ENCODE results near the gene ENOPH1.
"Not testable (repeated sequence)": the region's sequence is repeated elsewhere in the genome, so short reads cannot be mapped to it uniquely, and the experiment has no call there.

The ENOPH1 gene

GRCh38 chr4:82473621-82474164, 43.3 kb downstream of the ENOPH1 start:
- TF ChIP-seq ZFX (IDR thresholded peaks at IDR 0.05): no peak
- TF ChIP-seq, protein P1, sequence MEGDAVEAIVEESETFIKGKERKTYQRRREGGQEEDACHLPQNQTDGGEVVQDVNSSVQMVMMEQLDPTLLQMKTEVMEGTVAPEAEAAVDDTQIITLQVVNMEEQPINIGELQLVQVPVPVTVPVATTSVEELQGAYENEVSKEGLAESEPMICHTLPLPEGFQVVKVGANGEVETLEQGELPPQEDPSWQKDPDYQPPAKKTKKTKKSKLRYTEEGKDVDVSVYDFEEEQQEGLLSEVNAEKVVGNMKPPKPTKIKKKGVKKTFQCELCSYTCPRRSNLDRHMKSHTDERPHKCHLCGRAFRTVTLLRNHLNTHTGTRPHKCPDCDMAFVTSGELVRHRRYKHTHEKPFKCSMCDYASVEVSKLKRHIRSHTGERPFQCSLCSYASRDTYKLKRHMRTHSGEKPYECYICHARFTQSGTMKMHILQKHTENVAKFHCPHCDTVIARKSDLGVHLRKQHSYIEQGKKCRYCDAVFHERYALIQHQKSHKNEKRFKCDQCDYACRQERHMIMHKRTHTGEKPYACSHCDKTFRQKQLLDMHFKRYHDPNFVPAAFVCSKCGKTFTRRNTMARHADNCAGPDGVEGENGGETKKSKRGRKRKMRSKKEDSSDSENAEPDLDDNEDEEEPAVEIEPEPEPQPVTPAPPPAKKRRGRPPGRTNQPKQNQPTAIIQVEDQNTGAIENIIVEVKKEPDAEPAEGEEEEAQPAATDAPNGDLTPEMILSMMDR (conservative IDR thresholded peaks at IDR 0.05): no peak
- no peak overlapping the region for H3K27ac ChIP-seq

GRCh38 chr4:82475931-82476330, 45.5 kb downstream of the ENOPH1 start:
- not testable (repeated sequence) for H3K27ac ChIP-seq

DNA sequence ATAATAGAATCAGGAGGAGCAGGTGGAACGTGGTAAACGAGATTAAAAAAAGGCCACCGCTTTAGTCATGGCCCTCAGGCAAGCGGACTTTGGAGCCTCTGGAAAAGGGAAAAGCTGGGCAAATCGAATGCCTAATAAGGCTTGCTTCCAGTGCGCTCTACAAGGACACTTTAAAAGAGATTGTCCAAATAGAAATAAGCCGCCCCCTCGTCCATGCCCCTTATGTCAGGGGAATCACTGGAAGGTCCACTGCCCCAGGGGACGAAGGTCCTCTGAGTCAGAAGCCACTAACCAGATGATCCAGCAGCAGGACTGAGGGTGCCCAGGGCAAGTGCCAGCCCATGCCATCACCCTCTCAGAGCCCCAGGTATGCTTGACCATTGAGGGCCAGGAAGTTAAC, 47.1 kb downstream of the ENOPH1 start:
- H3K27ac ChIP-seq: not testable (repeated sequence)

GRCh38 chr4:82479562-82479961, 49.2 kb downstream of the ENOPH1 start:
- TF ChIP-seq, protein P1 (conservative IDR thresholded peaks at IDR 0.05): no peak
- no peak for TF ChIP-seq ZFX (IDR thresholded peaks at IDR 0.05)
- no peak overlapping the region for H3K27ac ChIP-seq

- H3K27ac ChIP-seq: no peak overlapping the region
- TF ChIP-seq, protein P1 (conservative IDR thresholded peaks at IDR 0.05): no peak
- TF ChIP-seq ZFX (IDR thresholded peaks at IDR 0.05): no peak
Observed at GRCh38 chr4:82480771-82481505, 50.5 kb downstream of the ENOPH1 start.

DNA sequence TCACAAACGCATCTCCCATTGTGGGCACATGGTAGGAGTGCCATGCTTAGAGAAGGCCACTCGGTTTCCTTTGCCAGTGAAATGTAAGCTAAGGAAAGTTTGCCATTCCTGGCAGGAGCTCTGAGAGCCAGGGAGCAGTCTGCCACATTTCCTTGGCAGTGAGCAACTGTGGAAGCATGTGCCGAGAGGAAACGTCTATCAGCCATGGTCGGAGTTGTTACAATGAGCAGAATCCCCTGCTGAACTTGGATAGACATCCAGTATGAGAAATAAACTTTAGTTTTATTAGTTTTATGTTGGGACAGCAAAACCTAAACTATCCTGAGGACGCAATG, 51.1 kb downstream of the ENOPH1 start:
- H3K27ac ChIP-seq: no peak overlapping the region
- TF ChIP-seq, protein P1 (conservative IDR thresholded peaks at IDR 0.05): no peak
- no peak for TF ChIP-seq ZFX (IDR thresholded peaks at IDR 0.05)

GRCh38 chr4:82482387-82482786, 52.0 kb downstream of the ENOPH1 start:
- no peak overlapping the region for H3K27ac ChIP-seq
- TF ChIP-seq, protein P1 (conservative IDR thresholded peaks at IDR 0.05): no peak
- no peak for TF ChIP-seq ZFX (IDR thresholded peaks at IDR 0.05)

DNA sequence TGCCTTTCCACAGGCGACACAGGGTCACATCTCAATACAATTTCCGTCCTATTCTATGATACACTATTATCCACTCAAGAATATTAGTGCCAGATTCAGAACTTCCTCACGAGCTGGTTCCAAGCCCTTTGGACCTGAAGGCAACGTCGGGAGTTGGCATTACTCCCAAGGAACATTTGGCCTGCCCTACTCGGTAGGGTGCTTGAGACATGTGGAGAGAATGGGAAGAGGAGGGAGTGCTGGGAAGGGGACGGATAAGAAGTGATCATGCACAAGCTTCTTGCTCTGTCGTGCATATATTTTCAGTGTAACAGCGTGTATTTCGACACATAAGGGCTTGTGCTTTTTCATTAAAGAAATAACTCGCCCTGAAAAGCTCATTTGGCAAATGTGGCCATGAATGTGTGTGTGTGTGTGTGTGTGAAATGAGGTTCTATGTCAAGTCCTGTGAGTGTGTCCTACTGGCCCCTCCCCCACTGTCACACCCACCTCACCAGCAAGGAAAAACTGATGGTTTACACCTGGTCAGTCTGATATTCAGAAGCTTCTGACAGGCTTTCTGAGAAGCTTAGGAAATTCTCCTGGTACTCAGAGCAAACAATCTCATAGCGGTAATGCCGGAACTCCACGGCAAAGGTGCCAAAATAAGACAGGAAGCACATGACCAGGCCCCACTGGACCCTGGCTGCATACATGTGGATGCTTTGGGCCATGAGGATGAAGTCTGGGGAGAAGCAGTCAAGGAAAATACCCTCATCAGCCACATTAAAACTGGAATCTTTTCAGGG, 54.8 kb downstream of the ENOPH1 start:
- no peak overlapping the region for H3K27ac ChIP-seq

More for the DNA sequence above, 54.8 kb downstream of the ENOPH1 start:
- no peak for TF ChIP-seq ZFX (IDR thresholded peaks at IDR 0.05)
- TF ChIP-seq, protein P1 (conservative IDR thresholded peaks at IDR 0.05): no peak

Measured in C4-2B (cell line).